ENCODE data around the gene HDDC2. TPM values are rescaled to one million over a fixed set of nuclear protein-coding genes. Genes with fewer than 3 reads are reported as not detected.

Gene HDDC2
- total RNA-seq, 4 donors from 2014 or later, result 58.9 to 89.5 (median 78.9) TPM

GRCh38 chr6:125340991-125341390, 39.2 kb upstream of the HDDC2 start:
- TF ChIP-seq, protein P1, sequence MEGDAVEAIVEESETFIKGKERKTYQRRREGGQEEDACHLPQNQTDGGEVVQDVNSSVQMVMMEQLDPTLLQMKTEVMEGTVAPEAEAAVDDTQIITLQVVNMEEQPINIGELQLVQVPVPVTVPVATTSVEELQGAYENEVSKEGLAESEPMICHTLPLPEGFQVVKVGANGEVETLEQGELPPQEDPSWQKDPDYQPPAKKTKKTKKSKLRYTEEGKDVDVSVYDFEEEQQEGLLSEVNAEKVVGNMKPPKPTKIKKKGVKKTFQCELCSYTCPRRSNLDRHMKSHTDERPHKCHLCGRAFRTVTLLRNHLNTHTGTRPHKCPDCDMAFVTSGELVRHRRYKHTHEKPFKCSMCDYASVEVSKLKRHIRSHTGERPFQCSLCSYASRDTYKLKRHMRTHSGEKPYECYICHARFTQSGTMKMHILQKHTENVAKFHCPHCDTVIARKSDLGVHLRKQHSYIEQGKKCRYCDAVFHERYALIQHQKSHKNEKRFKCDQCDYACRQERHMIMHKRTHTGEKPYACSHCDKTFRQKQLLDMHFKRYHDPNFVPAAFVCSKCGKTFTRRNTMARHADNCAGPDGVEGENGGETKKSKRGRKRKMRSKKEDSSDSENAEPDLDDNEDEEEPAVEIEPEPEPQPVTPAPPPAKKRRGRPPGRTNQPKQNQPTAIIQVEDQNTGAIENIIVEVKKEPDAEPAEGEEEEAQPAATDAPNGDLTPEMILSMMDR (IDR thresholded peaks at IDR 0.05), result no peak
- TF ChIP-seq POLR2A (IDR thresholded peaks at IDR 0.05), result no peak
- Histone ChIP-seq H3K4me1 (no peaks in the 10 kb centered on the region), H3K27me3 (no peaks in the 10 kb centered on the region), H3K9me3 (no peaks in the 10 kb centered on the region), H3K4me3 (replicated peaks in 1 of 3) (no peak overlapping the region), H3K27ac (no peak overlapping the region), H3K36me3 (no peaks in the 10 kb centered on the region)
- 90 to 95% methylated on average over 2 of the region's 2 CpGs for WGBS, 2 donors
- intact Hi-C loops (cut with DNase I), result no loop called here
- no peak for DNase-seq

DNA sequence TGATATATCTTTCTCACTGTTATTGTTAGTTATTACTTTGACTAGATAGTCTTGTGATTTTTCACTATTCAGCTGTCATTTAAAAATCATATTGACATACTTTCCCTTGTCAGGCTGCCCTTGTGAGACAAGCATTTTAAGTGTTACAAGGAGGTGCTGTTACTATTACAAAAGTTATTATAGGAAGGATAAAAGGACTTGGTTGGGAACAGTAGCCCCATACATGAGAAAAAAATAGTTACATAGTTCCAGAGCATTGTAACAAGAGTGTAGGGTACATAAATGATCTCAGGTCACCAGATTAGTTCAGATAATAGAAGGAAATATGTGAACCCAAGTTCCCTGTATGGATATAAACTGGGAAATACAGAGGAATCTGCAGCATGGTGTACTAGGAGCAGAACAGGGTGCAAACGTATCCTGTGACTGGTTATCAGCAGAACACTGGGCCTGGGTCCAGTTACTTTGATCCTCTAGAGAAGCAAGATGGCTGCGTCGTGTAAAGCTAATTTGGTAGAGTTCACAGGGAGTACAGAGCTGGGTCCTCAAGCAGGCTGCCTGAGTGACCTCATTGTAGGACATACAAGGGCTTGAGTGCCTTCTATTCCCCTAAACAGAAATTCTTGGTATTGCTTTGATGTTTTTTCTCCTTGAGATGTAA, 38.5 kb upstream of the HDDC2 start:
- TF ChIP-seq, protein P1 (IDR thresholded peaks at IDR 0.05), result no peak
- no peak for TF ChIP-seq POLR2A (IDR thresholded peaks at IDR 0.05)
- no peaks in the 10 kb centered on the region for H3K27me3 ChIP-seq
- H3K27ac ChIP-seq, result no peak overlapping the region

GRCh38 chr6:125339653-125340052, 37.9 kb upstream of the HDDC2 start:
- Histone ChIP-seq H3K9me3 (no peaks in the 10 kb centered on the region), H3K4me3 (replicated peaks in 1 of 3) (no peak overlapping the region), H3K27me3 (no peaks in the 10 kb centered on the region), H3K27ac (no peak overlapping the region), H3K4me1 (no peaks in the 10 kb centered on the region), H3K36me3 (no peaks in the 10 kb centered on the region)
- TF ChIP-seq, protein P1 (IDR thresholded peaks at IDR 0.05), result no peak
- intact Hi-C loops (cut with DNase I), result no loop called here
- no peak for DNase-seq
- 52 to 61% methylated on average over 1 of the region's 1 CpG for WGBS, 2 donors

More for the DNA sequence above, 38.5 kb upstream of the HDDC2 start:
- H3K36me3 ChIP-seq, result no peaks in the 10 kb centered on the region
- no peak for DNase-seq
- 78 to 83% methylated on average over 3 of the region's 3 CpGs for WGBS, 2 donors
- intact Hi-C loops (cut with DNase I), result no loop called here
- no peaks in the 10 kb centered on the region for H3K4me1 ChIP-seq
- no peaks in the 10 kb centered on the region for H3K9me3 ChIP-seq
- H3K4me3 ChIP-seq (replicated peaks in 1 of 3), result no peak overlapping the region

DNA sequence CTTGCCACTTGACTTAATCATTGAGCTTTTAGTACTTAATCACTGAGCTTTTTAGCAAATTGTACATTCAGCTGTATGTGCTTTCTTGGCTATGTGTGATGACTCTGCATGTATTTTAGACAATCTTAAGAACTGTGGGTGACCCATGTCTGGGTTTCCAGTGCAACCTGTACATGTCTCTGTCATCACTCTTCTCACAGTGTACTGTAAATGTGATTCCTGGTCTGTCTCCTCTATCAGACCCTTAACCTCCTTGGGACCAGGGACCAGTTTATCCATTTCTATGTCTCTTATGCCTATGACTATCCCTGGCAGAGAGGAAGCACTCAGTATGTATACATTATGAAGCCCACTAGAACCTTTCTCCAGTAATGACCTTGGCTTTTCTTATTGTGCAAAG, 36.6 kb upstream of the HDDC2 start:
- Histone ChIP-seq H3K27me3 (no peaks in the 10 kb centered on the region), H3K4me1 (no peaks in the 10 kb centered on the region), H3K4me3 (replicated peaks in 1 of 3) (no peak overlapping the region), H3K27ac (no peak overlapping the region), H3K9me3 (no peaks in the 10 kb centered on the region), H3K36me3 (no peaks in the 10 kb centered on the region)
- intact Hi-C loops (cut with DNase I), result no loop called here
- no peak for DNase-seq
- TF ChIP-seq POLR2A (IDR thresholded peaks at IDR 0.05), result no peak
- TF ChIP-seq, protein P1 (IDR thresholded peaks at IDR 0.05), result no peak

DNA sequence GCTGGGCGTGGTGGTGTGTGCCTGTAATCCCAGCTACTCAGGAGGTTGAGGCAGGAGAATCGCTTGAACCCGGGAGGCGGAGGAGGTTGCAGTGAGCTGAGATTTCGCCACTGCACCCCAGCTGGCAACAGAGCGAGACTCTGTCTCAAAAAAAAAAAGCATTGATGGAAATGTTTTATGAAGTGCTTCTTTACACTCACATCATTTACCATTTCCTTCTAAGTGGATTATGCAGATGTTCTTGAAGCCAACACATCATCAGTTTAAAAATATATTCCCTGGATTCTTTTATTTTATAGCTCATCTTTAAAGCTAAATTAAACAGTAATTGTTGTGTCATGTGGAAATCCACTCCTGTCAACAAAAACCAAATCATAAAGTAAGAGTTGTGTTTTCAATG, 35.9 kb upstream of the HDDC2 start:
- WGBS, 2 donors, result 87 to 92% methylated on average over 6 of the region's 6 CpGs
- no peak for TF ChIP-seq POLR2A (IDR thresholded peaks at IDR 0.05)
- no peaks in the 10 kb centered on the region for H3K27me3 ChIP-seq
- no peak overlapping the region for H3K4me3 ChIP-seq (replicated peaks in 1 of 3)
- intact Hi-C loops (cut with DNase I), result no loop called here
- no peaks in the 10 kb centered on the region for H3K36me3 ChIP-seq
- H3K27ac ChIP-seq, result no peak overlapping the region
- no peaks in the 10 kb centered on the region for H3K9me3 ChIP-seq
- H3K4me1 ChIP-seq, result no peaks in the 10 kb centered on the region
- DNase-seq, result no peak
